HepG2 (cell line): Measurements from ENCODE around the gene CABLES2. TPM values are rescaled to one million over a fixed set of nuclear protein-coding genes. Genes with fewer than 3 reads are reported as not detected.

Experiments
- BCL6 ChIP-seq: IDR thresholded peaks from 2 replicates; pipeline ENCODE4 v1.6.1; 2016; ENCODE audit warnings: missing genetic modification reagents, missing compliant biosample characterization
- BCLAF1 ChIP-seq: fragments of 450-650 bp; IDR thresholded peaks from 2 replicates; pipeline ENCODE4 v1.6.1; 2017; ENCODE audit warnings: mild to moderate bottlenecking
- DZIP1 ChIP-seq: sonication (generic); formaldehyde crosslinking; IDR thresholded peaks from 2 replicates; pipeline ENCODE4 v1.5.0; 2020; ENCODE audit warnings: mild to moderate bottlenecking, missing genetic modification reagents
- HCFC1 ChIP-seq: fragments of 150-350 bp; IDR thresholded peaks from 2 replicates; pipeline ENCODE4 v1.6.1; 2014; ENCODE audit warnings: low read depth, low read length
- HNF4A ChIP-seq: sonication (generic); formaldehyde crosslinking; IDR thresholded peaks from 2 replicates; pipeline ENCODE4 v1.4.0; 2020; ENCODE audit warnings: missing genetic modification reagents
- LRRFIP1 ChIP-seq: sonication (generic); formaldehyde crosslinking; conservative IDR thresholded peaks from 2 replicates; pipeline ENCODE4 v1.4.0; 2020; ENCODE audit warnings: missing genetic modification reagents
- RBAK ChIP-seq: sonication (generic); formaldehyde crosslinking; IDR thresholded peaks from 2 replicates; pipeline ENCODE4 v1.5.1; 2020; ENCODE audit warnings: mild to moderate bottlenecking, missing genetic modification reagents
- SMAD9 ChIP-seq: sonication (generic); formaldehyde crosslinking; IDR thresholded peaks from 2 replicates; pipeline ENCODE4 v1.5.1; 2020; ENCODE audit warnings: mild to moderate bottlenecking, missing genetic modification reagents
- TAF15 ChIP-seq: fragments of 200-400 bp; formaldehyde crosslinking; IDR thresholded peaks from one replicate; pipeline ENCODE4 v1.6.1; 2018; ENCODE audit warnings: mild to moderate bottlenecking, low read depth, low read length; ENCODE audit not compliant: poor library complexity, severe bottlenecking
- ZC3H13 ChIP-seq: sonication (generic); formaldehyde crosslinking; IDR thresholded peaks from 2 replicates; pipeline ENCODE4 v1.8.1; 2023; ENCODE audit warnings: mild to moderate bottlenecking, missing genetic modification reagents, moderate library complexity
- ZNF275 ChIP-seq: sonication (generic); formaldehyde crosslinking; IDR thresholded peaks from 2 replicates; pipeline ENCODE4 v1.8.0; 2022; ENCODE audit warnings: missing genetic modification reagents, mild to moderate bottlenecking, inconsistent platforms, borderline replicate concordance
- ZNF430 ChIP-seq: sonication (generic); formaldehyde crosslinking; IDR thresholded peaks from 2 replicates; pipeline ENCODE4 v1.9.0; 2021; ENCODE audit warnings: mild to moderate bottlenecking, missing genetic modification reagents
- ZNF580 ChIP-seq: IDR thresholded peaks from 2 replicates; pipeline ENCODE4 v1.6.1; 2016; ENCODE audit warnings: low read depth, borderline replicate concordance
- ZNF775 ChIP-seq: sonication (generic); formaldehyde crosslinking; IDR thresholded peaks from 2 replicates; pipeline ENCODE4 v1.4.0; 2020; ENCODE audit warnings: missing genetic modification reagents, mild to moderate bottlenecking, moderate library complexity, borderline replicate concordance
- ZNF781 ChIP-seq: sonication (generic); formaldehyde crosslinking; IDR thresholded peaks from 2 replicates; pipeline ENCODE4 v1.5.1; 2020; ENCODE audit warnings: borderline replicate concordance, mild to moderate bottlenecking, missing genetic modification reagents; ENCODE audit errors: not compliant biosample characterization
- ZNF782 ChIP-seq: sonication (generic); formaldehyde crosslinking; IDR thresholded peaks from 2 replicates; pipeline ENCODE4 v1.4.0; 2020; ENCODE audit warnings: missing genetic modification reagents, mild to moderate bottlenecking, borderline replicate concordance
- polyA plus RNA-seq, 8 experiments: library from polyadenylated mRNA; depleted of rRNA in 3 of 8; stranded (reverse) in 7 of 8; unstranded in 1 of 8; fragments of >200 nt; fragmentation: Illumina TruSeq in 4 of 8; extraction: Trizol in 4 of 8; gene quantifications; 2 replicates each; pipeline versions ENCODE4 v1.2.1 to v1.2.3, GENCODE V29; 2011 to 2016; ENCODE audit warnings: low read depth in 4 of 8, missing spikeins in 1 of 8, mixed read lengths in 1 of 8; ENCODE audit not compliant: insufficient read depth in 1 of 8
- total RNA-seq, 5 experiments: library from RNA; depleted of rRNA; stranded (reverse); fragments of >200 nt; fragmentation: Illumina TruSeq; extraction: Trizol; gene quantifications; 2 replicates each; pipeline ENCODE4 v1.2.3, GENCODE V29; 2016; ENCODE audit warnings: low read depth in 1 of 5

Gene CABLES2
- total and polyA plus RNA-seq, 2 of the 13 experiments (the other 11 are each of a cell fraction or from before 2014, with no cell fraction given), result 5.2 to 9.7 TPM

GRCh38 chr20:62386383-62387218 lies 20.5 kb downstream of the CABLES2 start, which contains the start of gene RPS21 (continued):
- TF ChIP-seq LRRFIP1 (CRISPR knock-in tag), result no peak; the same call in 1 of the 2 replicates
- no peak for TF ChIP-seq RBAK (CRISPR knock-in tag)
- TF ChIP-seq ZNF781 (CRISPR knock-in tag), result no peak
- TF ChIP-seq ZNF430 (CRISPR knock-in tag), result peak; percentile 97
- no peak for TF ChIP-seq BCLAF1
- peak; percentile 93 for TF ChIP-seq TAF15
- TF ChIP-seq ZNF580 (CRISPR knock-in tag), result peak; percentile 82; the same call in 1 of the 2 replicates
- TF ChIP-seq ZNF275 (CRISPR knock-in tag), result no peak; the same call in 1 of the 2 replicates
- TF ChIP-seq ZC3H13, result peak; percentile 98
- TF ChIP-seq HNF4A, result peak; percentile 22; the same call in 1 of the 2 replicates
- TF ChIP-seq HCFC1, result peak; percentile 87
- TF ChIP-seq DZIP1 (CRISPR knock-in tag), result no peak; the same call in 1 of the 2 replicates
- peak; percentile 84; the same call in 1 of the 2 replicates for TF ChIP-seq ZNF775
- TF ChIP-seq ZNF782 (CRISPR knock-in tag), result peak; percentile 61
- TF ChIP-seq SMAD9 (CRISPR knock-in tag), result no peak
- TF ChIP-seq BCL6, result peak; percentile 54; the same call in 1 of the 2 replicates
